HEK293 (cell line): ENCODE measurements around the gene SMPD3.

Source experiments
- CTCF ChIA-PET: fragments of 350-600 bp; formaldehyde crosslinking; extraction: SDS; loops from one replicate; lab custom pipeline; 2021; ENCODE audit warnings: antibody characterized with exemption; lab: Yijun Ruan, JAX
- POLR2A ChIA-PET: fragments of 300-600 bp; formaldehyde crosslinking; extraction: SDS; loops from one replicate; lab custom pipeline; 2020; ENCODE audit warnings: antibody characterized with exemption, inconsistent platforms; lab: Yijun Ruan, JAX
- H3K27ac ChIP-seq: fragments of 200-500 bp; sonication (Bioruptor generic); 2 replicates; pipeline ENCODE4 v1.5.1; 2014; ENCODE audit warnings: low read depth, low read length, control low read depth, inconsistent platforms; ENCODE audit errors: extremely low read depth
- H3K36me3 ChIP-seq, 2 experiments: fragments of 200-500 bp in 1 of 2; sonication (Bioruptor generic) in 1 of 2; 1 replicate in 1 of 2; 2 replicates in 1 of 2; pipeline ENCODE4 v1.5.1; 2014 to 2017; ENCODE audit warnings: inconsistent platforms in 2 of 2, low read length in 2 of 2; ENCODE audit not compliant: control insufficient read depth in 2 of 2, insufficient read depth in 1 of 2
- H3K4me1 ChIP-seq: fragments of 200-500 bp; sonication (Bioruptor generic); 2 replicates; pipeline ENCODE4 v1.5.1; 2014; ENCODE audit warnings: mild to moderate bottlenecking, low read length, inconsistent platforms; ENCODE audit not compliant: control insufficient read depth, insufficient read depth
- H3K4me3 ChIP-seq: 2 replicates; pipeline ENCODE4 v1.5.1; 2011; ENCODE audit warnings: low read depth, mild to moderate bottlenecking, control low read depth, low read length, moderate library complexity
- H3K9me3 ChIP-seq: fragments of 200-500 bp; sonication (Bioruptor generic); 2 replicates; pipeline ENCODE4 v1.5.1; 2014; ENCODE audit warnings: low read depth, low read length, inconsistent platforms; ENCODE audit not compliant: control insufficient read depth, insufficient read depth
- GLIS1 ChIP-seq: fragments of 450-650 bp; formaldehyde crosslinking; IDR thresholded peaks from 2 replicates; pipeline ENCODE4 v1.5.1; 2016; ENCODE audit warnings: missing biosample characterization, missing genetic modification characterization
- HOXA7 ChIP-seq: sonication (generic); formaldehyde crosslinking; IDR thresholded peaks from 2 replicates; pipeline ENCODE4 v1.8.1; 2022; ENCODE audit warnings: missing genetic modification reagents, borderline replicate concordance
- KLF16 ChIP-seq: fragments of 450-650 bp; formaldehyde crosslinking; IDR thresholded peaks from 2 replicates; pipeline ENCODE4 v1.5.1; 2017; ENCODE audit warnings: missing biosample characterization, missing genetic modification characterization
- KLF7 ChIP-seq: fragments of 450-650 bp; formaldehyde crosslinking; IDR thresholded peaks from 2 replicates; pipeline ENCODE4 v1.5.1; 2016; ENCODE audit warnings: missing biosample characterization, missing genetic modification characterization, borderline replicate concordance
- PRDM10 ChIP-seq: fragments of 450-650 bp; formaldehyde crosslinking; IDR thresholded peaks from 2 replicates; pipeline ENCODE4 v1.5.1; 2016; ENCODE audit warnings: missing biosample characterization, missing genetic modification characterization
- ZBTB1 ChIP-seq: fragments of 450-650 bp; formaldehyde crosslinking; IDR thresholded peaks from 2 replicates; pipeline ENCODE4 v1.5.1; 2016; ENCODE audit warnings: missing biosample characterization, missing genetic modification characterization
- ZFP69B ChIP-seq: fragments of 450-650 bp; formaldehyde crosslinking; IDR thresholded peaks from 2 replicates; pipeline ENCODE4 v1.5.1; 2016; ENCODE audit warnings: missing biosample characterization, missing genetic modification characterization
- ZNF391 ChIP-seq: fragments of 450-650 bp; formaldehyde crosslinking; IDR thresholded peaks from 2 replicates; pipeline ENCODE4 v1.5.1; 2016; ENCODE audit warnings: low read depth, missing biosample characterization, missing genetic modification characterization, borderline replicate concordance
- ZNF398 ChIP-seq: fragments of 450-650 bp; formaldehyde crosslinking; IDR thresholded peaks from 2 replicates; pipeline ENCODE4 v1.5.1; 2017; ENCODE audit warnings: missing biosample characterization, missing genetic modification characterization
- ZNF416 ChIP-seq: fragments of 450-650 bp; formaldehyde crosslinking; IDR thresholded peaks from 2 replicates; pipeline ENCODE4 v1.5.1; 2016; ENCODE audit warnings: missing biosample characterization, missing genetic modification characterization
- ZNF433 ChIP-seq: fragments of 450-650 bp; formaldehyde crosslinking; IDR thresholded peaks from 2 replicates; pipeline ENCODE4 v1.5.1; 2016; ENCODE audit warnings: missing biosample characterization, missing genetic modification characterization, low read depth
- ZNF514 ChIP-seq: fragments of 450-650 bp; formaldehyde crosslinking; IDR thresholded peaks from 2 replicates; pipeline ENCODE4 v1.5.1; 2016; ENCODE audit warnings: missing biosample characterization, missing genetic modification characterization
- ZNF521 ChIP-seq: fragments of 450-650 bp; formaldehyde crosslinking; IDR thresholded peaks from 2 replicates; pipeline ENCODE4 v1.5.1; 2017; ENCODE audit warnings: missing biosample characterization, mild to moderate bottlenecking, missing genetic modification characterization
- ZNF580 ChIP-seq: fragments of 450-650 bp; formaldehyde crosslinking; IDR thresholded peaks from 2 replicates; pipeline ENCODE4 v1.5.1; 2016; ENCODE audit warnings: missing biosample characterization, missing genetic modification characterization
- ZNF624 ChIP-seq: fragments of 450-650 bp; formaldehyde crosslinking; IDR thresholded peaks from 2 replicates; pipeline ENCODE4 v1.5.1; 2017; ENCODE audit warnings: missing biosample characterization, missing genetic modification characterization
- ZNF645 ChIP-seq: fragments of 450-650 bp; formaldehyde crosslinking; IDR thresholded peaks from 2 replicates; pipeline ENCODE4; 2016; ENCODE audit warnings: missing biosample characterization, missing genetic modification characterization
- ZNF785 ChIP-seq: fragments of 450-650 bp; formaldehyde crosslinking; IDR thresholded peaks from 2 replicates; pipeline ENCODE4 v1.5.1; 2016; ENCODE audit warnings: missing biosample characterization, missing genetic modification characterization
- ZNF792 ChIP-seq: fragments of 450-650 bp; formaldehyde crosslinking; IDR thresholded peaks from 2 replicates; pipeline ENCODE4 v1.5.1; 2016; ENCODE audit warnings: missing biosample characterization, missing genetic modification characterization
- ZNF837 ChIP-seq: fragments of 450-650 bp; formaldehyde crosslinking; IDR thresholded peaks from 2 replicates; pipeline ENCODE4 v1.5.1; 2016; ENCODE audit warnings: missing biosample characterization, missing genetic modification characterization

SMPD3 gene

GRCh38 chr16:68369697-68370580, 78.4 kb downstream of the SMPD3 start:
- H3K4me3 ChIP-seq = no peak overlapping the region
- POLR2A ChIA-PET = no interaction called here

GRCh38 chr16:68369168-68369567, 79.1 kb downstream of the SMPD3 start:
- Histone ChIP-seq H3K27ac (no peak overlapping the region), H3K36me3 (no peaks in the 10 kb centered on the region)
- CTCF ChIA-PET = interaction anchor here (1.1 to 1.5 kb wide), 3 partner anchors 10 to 46 kb away, joined by 3 to 4 read pairs (median 4); no protein-coding TSS in a partner anchor
- TF ChIP-seq ZNF785 (tag by site-specific recombination) (no peak), ZNF645 (no peak), ZNF416 (tag by site-specific recombination) (no peak), ZNF837 (tag by site-specific recombination) (no peak), ZNF398 (tag by site-specific recombination) (no peak), ZFP69B (no peak), KLF16 (tag by site-specific recombination) (no peak), HOXA7 (no peak), ZNF792 (no peak), GLIS1 (no peak), ZNF514 (no peak), ZBTB1 (tag by site-specific recombination) (no peak)
- TF ChIP-seq, all 188 proteins: peak for 0
- no peaks in the 10 kb centered on the region for H3K4me1 ChIP-seq
- POLR2A ChIA-PET = no interaction called here
- no peak overlapping the region for H3K4me3 ChIP-seq
- no peaks in the 10 kb centered on the region for H3K9me3 ChIP-seq

More at GRCh38 chr16:68369697-68370580, 78.4 kb downstream of the SMPD3 start:
- TF ChIP-seq PRDM10 (tag by site-specific recombination) = no peak
- Histone ChIP-seq H3K36me3 (no peaks in the 10 kb centered on the region), H3K4me1 (no peaks in the 10 kb centered on the region), H3K9me3 (no peaks in the 10 kb centered on the region), H3K27ac (no peak overlapping the region)
- CTCF ChIA-PET = interaction anchor here (1.1 to 1.5 kb wide), 3 partner anchors 9 to 14 kb away, joined by 3 to 5 read pairs (median 4); no protein-coding TSS in a partner anchor

GRCh38 chr16:68368301-68368888, 79.9 kb downstream of the SMPD3 start:
- Histone ChIP-seq H3K4me1 (no peaks in the 10 kb centered on the region), H3K9me3 (no peaks in the 10 kb centered on the region), H3K4me3 (no peak overlapping the region), H3K27ac (no peak overlapping the region), H3K36me3 (no peaks in the 10 kb centered on the region)
- ChIA-PET CTCF (interaction anchor here (0.7 to 1.9 kb wide), 3 partner anchors 10 to 106 kb away, joined by 3 to 5 read pairs (median 4); no protein-coding TSS in a partner anchor), POLR2A (no interaction called here)
- TF ChIP-seq ZNF433 (tag by site-specific recombination) = no peak
- no peak for TF ChIP-seq KLF7
- no peak for TF ChIP-seq ZNF580 (tag by site-specific recombination)
- no peak for TF ChIP-seq ZNF521 (tag by site-specific recombination)
- TF ChIP-seq ZNF391 (tag by site-specific recombination) = no peak
- no peak for TF ChIP-seq ZNF624 (tag by site-specific recombination)
